Prostate gland (tissue), 2 donors: ENCODE data around the gene ATP12A. TPM values are rescaled to one million over a fixed set of nuclear protein-coding genes. Genes with fewer than 3 reads are reported as not detected.

Source experiments
- DNase-seq: peaks from one replicate; pipeline ENCODE4 v3.0.0-alpha.2; 2019; ENCODE audit warnings: low spot score
- H3K27ac ChIP-seq, 2 donors: fragments of 200-600 bp; sonication (generic); 2 replicates each; pipeline ENCODE4 v1.5.1; 2017 to 2019
- H3K27me3 ChIP-seq: fragments of 200-600 bp; sonication (generic); replicated peaks from 2 replicates; pipeline ENCODE4 v1.5.1; 2019; ENCODE audit not compliant: insufficient read depth
- H3K36me3 ChIP-seq, 2 donors: fragments of 200-600 bp; sonication (generic); 1 replicate in 1 of 2; 2 replicates in 1 of 2; pipeline versions ENCODE4 v1.5.1 to v1.8.1; 2017 to 2019
- H3K4me1 ChIP-seq: fragments of 200-600 bp; sonication (generic); replicated peaks from 2 replicates; pipeline ENCODE4 v1.5.1; 2019
- H3K4me3 ChIP-seq, 2 donors: fragments of 200-600 bp; sonication (generic); 2 replicates each; pipeline ENCODE4 v1.5.1; 2017 to 2019
- H3K9me3 ChIP-seq: fragments of 200-600 bp; sonication (generic); 2 replicates; pipeline ENCODE4 v1.5.1; 2017
- CTCF ChIP-seq, 4 experiments: fragments of 200-600 bp in 2 of 4; fragments of 450-650 bp in 2 of 4; sonication (generic) in 2 of 4; IDR thresholded peaks; 1 replicate in 3 of 4; 2 replicates in 1 of 4; pipeline ENCODE4 v1.5.1; 2016 to 2019; ENCODE audit warnings: antibody characterized with exemption in 4 of 4, mild to moderate bottlenecking in 2 of 4, moderate library complexity in 2 of 4
- POLR2A ChIP-seq: fragments of 450-650 bp; IDR thresholded peaks from one replicate; pipeline ENCODE4 v1.6.1; 2016; ENCODE audit warnings: antibody characterized with exemption, mild to moderate bottlenecking
- POLR2AphosphoS5 ChIP-seq: sonication (generic); formaldehyde crosslinking; IDR thresholded peaks from one replicate; pipeline ENCODE4 v1.6.1; 2017; ENCODE audit warnings: antibody characterized with exemption
- WGBS: methylation state at CpG from one replicate; pipeline ENCODE4 v1.1.5; 2018; 5-methylcytosine and 5-hydroxymethylcytosine counted together
- intact Hi-C: fragments of 100-400 bp; cut with DNase I; formaldehyde crosslinking; loops from one replicate; pipeline ENCODE4 v1.14.2; 2022
- total RNA-seq, 2 donors: library from RNA; depleted of rRNA; stranded (reverse); fragments of >200 nt; gene quantifications; one replicate each; pipeline ENCODE4 v1.1.0, GENCODE V29; 2016

Gene ATP12A
- total RNA-seq, 2 donors from 2014 or later = 0.09 to 0.91 TPM

GRCh38 chr13:24734950-24735349 is 54.7 kb downstream of the ATP12A start:
- Histone ChIP-seq H3K4me3 (no peak overlapping the region), H3K36me3 (no peaks in the 10 kb centered on the region), H3K9me3 (no peaks in the 10 kb centered on the region), H3K4me1 (no peaks in the 10 kb centered on the region), H3K27ac (no peak overlapping the region), H3K27me3 (no peaks in the 10 kb centered on the region)
- TF ChIP-seq POLR2AphosphoS5 (no peak), POLR2A (no peak), CTCF (IDR thresholded peaks at IDR 0.05) (no peak)
- WGBS = 76% methylated on average over 4 of the region's 4 CpGs
- DNase-seq = no peak
- intact Hi-C loops = no loop called here

- Histone ChIP-seq H3K36me3 (no peaks in the 10 kb centered on the region), H3K9me3 (no peaks in the 10 kb centered on the region), H3K4me3 (no peak overlapping the region), H3K4me1 (no peaks in the 10 kb centered on the region), H3K27ac (no peak overlapping the region), H3K27me3 (no peaks in the 10 kb centered on the region)
- WGBS = 84% methylated on average over 6 of the region's 6 CpGs
- intact Hi-C loops = no loop called here
- DNase-seq = no peak
- TF ChIP-seq POLR2A = no peak
- TF ChIP-seq CTCF (IDR thresholded peaks at IDR 0.05) = no peak
- no peak for TF ChIP-seq POLR2AphosphoS5
These were observed 56.8 kb downstream of the ATP12A start for GRCh38 chr13:24737042-24737441.

DNA sequence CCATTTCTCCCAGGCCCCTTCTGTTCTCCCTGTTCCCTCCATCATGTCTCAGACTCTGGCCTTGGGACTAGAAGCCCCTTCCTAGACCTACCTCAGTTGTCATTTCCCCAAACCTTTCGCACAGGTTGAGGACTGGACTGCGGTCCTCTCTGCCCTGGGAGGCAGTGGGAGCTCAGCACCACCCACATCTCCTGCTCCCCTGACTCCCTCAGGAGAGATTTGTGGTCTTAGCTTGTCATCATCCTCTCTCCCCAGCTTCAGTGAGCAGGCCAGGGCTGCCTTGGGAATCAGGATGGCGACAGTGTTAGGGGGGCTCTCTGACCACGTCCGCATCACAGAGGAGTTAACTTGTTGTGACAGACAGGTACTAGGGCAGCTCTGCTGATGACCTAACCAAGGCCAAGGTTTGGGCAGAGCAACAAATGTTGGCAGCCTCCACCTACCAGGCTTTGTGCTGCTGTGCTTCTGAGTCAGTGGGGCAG is 58.2 kb downstream of the ATP12A start:
- intact Hi-C loops = no loop called here
- WGBS = 98% methylated on average over 5 of the region's 5 CpGs

GRCh38 chr13:24740014-24740890 is 60.0 kb downstream of the ATP12A start:
- H3K4me1 ChIP-seq = no peaks in the 10 kb centered on the region
- 97% methylated on average over 12 of the region's 12 CpGs for WGBS
- H3K27me3 ChIP-seq = no peaks in the 10 kb centered on the region
- no peaks in the 10 kb centered on the region for H3K9me3 ChIP-seq
- H3K36me3 ChIP-seq = no peaks in the 10 kb centered on the region
- no peak for TF ChIP-seq POLR2AphosphoS5
- TF ChIP-seq CTCF (IDR thresholded peaks at IDR 0.05) = no peak
- TF ChIP-seq POLR2A = no peak
- no peak for DNase-seq
- H3K27ac ChIP-seq = no peak overlapping the region
- intact Hi-C loops = no loop called here
- no peak overlapping the region for H3K4me3 ChIP-seq

More for the DNA sequence above, 58.2 kb downstream of the ATP12A start:
- no peak for DNase-seq
- H3K27ac ChIP-seq = no peak overlapping the region
- H3K36me3 ChIP-seq = no peaks in the 10 kb centered on the region
- H3K9me3 ChIP-seq = no peaks in the 10 kb centered on the region
- no peaks in the 10 kb centered on the region for H3K4me1 ChIP-seq
- TF ChIP-seq CTCF (IDR thresholded peaks at IDR 0.05) (no peak), POLR2AphosphoS5 (no peak), POLR2A (no peak)
- no peak overlapping the region for H3K4me3 ChIP-seq
- H3K27me3 ChIP-seq = no peaks in the 10 kb centered on the region
